NCI-H2107 (cell line): ENCODE measurements around the gene PNPLA2.

Experiments used
- DNase-seq: peaks from one replicate; lab custom pipeline; 2025; lab: John Stamatoyannopoulos, UW

PNPLA2 gene

DNA sequence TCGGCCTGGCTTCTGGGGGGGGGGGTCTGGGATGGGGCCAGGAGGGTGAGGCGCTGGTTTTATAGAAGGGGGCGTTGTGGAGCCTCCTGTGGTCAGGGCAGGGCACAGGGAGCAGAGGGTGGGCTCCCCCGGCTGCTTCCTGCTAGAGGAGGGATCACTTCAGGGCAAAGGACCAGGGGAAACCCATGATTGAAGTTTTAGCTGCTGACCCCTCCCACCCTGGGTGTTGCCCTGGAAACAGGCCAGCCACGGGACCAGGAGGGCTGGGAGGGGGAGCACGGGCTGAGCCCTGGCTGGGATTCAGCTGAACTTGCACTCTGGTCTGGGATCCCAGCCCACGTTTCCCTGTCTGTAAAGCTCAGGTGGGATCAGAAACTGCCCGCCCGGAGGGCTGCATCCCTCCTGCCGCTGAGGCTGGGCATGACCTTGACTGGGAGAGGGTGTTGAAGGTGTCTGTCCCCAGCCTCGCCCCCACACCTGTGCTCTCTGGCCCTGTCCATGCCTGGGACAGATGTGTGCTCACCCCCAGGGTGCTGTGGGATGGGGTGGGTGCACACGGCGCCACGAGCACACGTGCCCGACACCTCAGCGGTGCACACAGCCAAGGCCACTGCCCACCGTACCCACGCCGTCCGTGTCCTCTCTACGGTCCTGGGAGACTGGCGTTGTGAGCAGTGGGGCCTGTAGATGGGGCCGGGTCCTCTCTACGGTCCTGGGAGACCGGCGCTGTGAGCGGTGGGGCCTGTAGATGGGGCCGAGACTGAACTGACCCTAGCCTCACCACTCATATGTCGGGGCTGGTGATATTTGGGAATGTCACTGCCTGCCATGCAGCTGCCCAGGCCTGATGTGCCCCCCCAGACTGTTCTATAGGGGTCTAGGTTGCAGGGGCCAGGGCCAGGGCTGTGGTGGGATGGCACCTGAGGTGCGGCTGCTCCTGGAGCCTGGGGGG, 26.3 kb downstream of the PNPLA2 start:
- DNase-seq, result no peak

- DNase-seq, result no peak
Measured at GRCh38 chr11:845872-846495, 27.3 kb downstream of the PNPLA2 start.

GRCh38 chr11:846496-847098, 27.9 kb downstream of the PNPLA2 start:
- no peak for DNase-seq

- DNase-seq, result no peak
Measured at GRCh38 chr11:847876-848275, 29.2 kb downstream of the PNPLA2 start.

GRCh38 chr11:848380-848931, 29.7 kb downstream of the PNPLA2 start:
- DNase-seq, result no peak

GRCh38 chr11:849104-849824, 30.6 kb downstream of the PNPLA2 start:
- DNase-seq, result no peak

DNA sequence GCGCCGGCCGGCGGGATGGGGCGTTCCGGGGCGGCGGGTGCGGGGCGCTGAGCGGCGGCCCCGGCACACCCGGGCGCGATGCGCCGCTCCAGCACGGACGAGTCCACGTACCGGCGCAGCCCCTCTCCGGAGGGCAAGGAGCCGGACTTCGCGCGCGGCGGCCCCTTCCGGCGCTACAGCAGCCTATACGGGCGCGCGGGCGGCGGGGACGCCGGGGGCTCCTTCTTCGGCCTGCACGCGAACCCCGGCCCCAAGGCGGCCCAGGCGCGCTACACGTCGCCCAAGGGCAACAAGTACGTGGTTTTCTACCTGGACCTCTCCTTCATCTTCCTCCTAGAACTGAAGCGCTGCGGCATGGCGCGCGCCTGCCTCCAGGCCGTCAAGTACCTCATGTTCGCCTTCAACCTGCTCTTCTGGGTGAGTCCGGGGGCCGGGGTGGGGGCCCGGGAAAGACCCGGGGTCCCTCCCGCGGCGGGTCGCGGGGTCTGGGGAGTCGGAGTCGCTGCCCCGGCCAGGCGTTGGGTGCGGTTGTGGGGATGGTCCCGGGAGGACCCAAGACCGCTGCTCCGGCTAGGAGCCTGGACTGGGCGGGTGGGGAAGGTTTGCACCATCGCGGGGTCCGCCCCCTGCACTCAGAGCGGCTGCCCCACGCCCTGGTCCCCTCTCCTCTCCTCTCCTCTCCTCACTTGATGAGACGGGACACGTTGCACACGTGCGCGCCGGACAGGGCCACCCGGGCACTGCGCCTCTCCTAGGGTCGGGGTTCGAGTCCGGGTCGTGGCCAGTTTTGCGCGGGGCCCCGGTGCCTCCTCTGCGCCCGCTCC, 31.4 kb downstream of the PNPLA2 start:
- DNase-seq, result no peak

DNA sequence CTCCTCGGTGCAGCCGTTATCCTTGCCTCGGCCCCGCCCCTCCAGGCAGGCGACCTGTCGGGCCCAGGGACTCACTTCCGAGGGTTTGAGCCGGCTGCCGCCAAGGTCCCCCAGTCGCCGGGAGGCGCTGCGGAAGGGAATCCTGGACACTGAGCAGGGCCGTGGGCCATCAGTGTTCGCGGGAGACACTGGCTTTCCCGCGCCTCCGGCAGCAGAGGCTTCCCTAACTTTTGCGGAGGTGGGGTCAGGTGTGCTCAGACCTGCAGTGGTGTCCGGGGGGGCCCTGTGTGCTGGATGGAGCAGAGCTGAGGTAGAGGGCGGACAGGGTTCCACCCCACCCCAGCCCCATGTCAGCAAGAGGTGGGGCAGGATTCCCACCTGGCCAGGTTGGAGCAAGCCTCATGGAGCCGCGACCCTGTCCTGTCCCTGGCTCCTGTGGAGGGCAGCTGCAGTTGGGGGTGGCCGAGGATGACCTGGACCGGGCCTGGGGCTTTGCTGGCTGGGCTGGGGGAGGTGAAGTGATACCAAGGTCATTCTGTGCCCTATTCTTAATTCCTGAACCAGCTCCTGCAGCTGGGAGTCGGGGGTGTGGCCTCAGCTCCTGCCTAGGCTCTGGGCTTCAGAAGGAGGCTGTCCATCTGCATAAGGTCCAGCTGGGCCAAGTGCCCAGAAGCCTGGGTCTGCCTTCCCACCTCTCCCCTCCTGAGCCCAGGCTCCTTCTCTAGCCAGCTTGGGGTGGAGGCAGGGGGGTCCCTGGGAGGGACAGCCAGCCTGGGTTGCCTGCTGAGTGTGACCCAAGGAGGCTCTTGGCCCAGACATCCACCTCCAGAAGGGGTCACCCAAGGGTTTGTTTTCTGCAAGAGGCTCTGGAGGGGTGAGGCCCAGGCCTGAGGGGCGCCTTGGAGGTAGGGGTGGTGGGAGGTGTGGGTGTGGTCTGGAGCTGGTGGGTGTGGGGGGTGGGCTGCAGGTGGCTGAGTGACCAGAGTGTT, 32.4 kb downstream of the PNPLA2 start:
- no peak for DNase-seq

DNA sequence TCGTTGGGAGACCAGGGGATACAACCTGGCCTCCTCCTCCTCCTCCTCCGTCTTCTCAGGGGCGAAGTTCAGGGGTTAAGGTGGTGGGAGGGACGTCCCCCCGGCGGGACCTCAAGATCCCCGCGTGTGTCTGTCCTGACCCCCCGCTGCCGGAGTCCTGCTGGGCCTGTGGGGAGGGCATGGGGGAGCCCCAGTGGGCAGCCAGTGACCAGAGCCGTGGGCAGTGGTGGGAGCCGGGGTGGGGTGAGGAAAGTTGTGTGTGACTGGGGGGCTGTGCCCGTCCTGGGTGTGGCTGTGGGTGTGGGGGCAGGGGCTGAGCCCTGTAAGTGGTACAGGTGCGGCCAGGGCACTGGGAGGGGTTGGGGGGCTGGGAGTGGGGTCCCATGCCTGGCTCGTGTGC, 34.0 kb downstream of the PNPLA2 start:
- no peak for DNase-seq

DNA sequence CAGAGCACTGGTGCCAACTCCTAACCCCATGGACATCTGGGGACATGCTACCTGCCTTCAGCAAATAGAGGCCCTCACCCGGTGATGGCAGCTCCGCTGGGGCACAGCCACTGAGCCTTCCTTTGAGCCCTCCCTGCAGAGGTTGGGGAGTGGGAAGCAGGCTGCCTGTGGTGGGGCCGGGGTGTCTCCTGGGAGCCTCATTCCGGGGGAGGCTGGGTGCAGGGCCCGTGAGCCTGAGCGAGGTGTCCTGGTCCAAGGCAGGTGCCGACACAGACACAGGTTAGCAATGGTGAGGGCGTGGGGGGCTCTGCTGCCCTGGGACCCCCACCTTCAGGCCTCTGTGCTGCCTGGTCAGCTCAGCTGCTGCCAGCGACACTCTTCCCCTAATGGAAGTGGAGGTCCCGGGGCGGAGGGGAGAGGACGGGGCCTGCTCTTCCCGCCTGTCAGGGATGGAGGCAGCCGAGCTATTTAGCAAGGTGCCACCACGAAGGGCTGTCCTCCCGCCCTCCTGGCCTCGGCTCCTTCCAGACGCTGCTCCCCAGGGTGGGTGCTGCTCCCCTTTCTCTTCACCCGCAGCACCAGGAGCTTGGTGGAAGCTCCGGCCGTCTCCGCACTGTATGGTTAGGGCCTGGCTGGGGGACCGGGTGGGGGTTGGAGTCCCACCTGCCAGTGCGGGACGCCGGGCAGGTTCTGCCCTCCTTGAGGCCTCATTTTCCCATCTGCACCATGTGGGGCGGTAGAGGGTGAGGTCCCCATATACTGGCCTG, 35.2 kb downstream of the PNPLA2 start:
- no peak for DNase-seq

DNA sequence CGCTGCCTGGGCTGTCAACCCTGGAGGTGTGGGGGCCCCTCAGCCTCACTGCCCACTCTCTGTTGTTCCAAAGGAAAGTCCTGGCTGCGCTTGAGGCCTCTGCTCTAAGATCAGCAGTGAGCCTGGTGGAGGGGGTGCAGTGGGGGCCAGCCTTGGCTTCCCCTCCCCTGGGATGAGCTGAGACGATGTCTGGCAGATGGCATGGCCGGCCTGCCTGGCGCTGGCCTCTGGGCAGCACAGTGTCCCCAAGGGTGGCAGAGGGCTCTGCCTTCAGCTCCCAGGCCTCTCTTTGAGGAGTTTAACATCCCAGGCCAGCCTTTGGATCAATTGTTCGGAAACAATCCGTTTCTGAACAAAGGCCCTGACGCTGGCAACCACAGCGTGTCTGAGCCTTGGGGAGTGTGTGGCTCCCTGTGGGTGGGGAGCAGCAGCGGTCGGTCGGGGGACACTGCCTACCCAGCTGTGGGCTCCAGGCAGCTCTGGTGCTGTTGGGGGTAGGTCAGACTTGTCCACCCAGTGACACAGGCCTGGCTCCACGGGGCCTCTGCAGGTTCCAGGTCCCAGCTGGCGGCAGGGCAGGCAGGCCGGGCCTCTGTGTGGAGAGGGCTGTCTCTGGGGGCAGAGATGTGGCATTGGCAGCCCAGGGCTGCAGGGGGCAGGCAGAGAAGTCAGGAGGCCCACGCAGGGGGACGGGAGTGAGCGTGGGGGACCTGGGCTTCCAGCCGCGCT, 36.1 kb downstream of the PNPLA2 start:
- DNase-seq, result no peak

- DNase-seq, result no peak
Measured at GRCh38 chr11:855330-855674, 36.6 kb downstream of the PNPLA2 start.

GRCh38 chr11:855796-856195, 37.1 kb downstream of the PNPLA2 start:
- no peak for DNase-seq

- DNase-seq, result no peak
Measured at GRCh38 chr11:856397-856796, 37.7 kb downstream of the PNPLA2 start.

- DNase-seq, result no peak
Measured at GRCh38 chr11:858053-858761, 39.5 kb downstream of the PNPLA2 start.

GRCh38 chr11:858762-859339, 40.1 kb downstream of the PNPLA2 start:
- no peak for DNase-seq

DNA sequence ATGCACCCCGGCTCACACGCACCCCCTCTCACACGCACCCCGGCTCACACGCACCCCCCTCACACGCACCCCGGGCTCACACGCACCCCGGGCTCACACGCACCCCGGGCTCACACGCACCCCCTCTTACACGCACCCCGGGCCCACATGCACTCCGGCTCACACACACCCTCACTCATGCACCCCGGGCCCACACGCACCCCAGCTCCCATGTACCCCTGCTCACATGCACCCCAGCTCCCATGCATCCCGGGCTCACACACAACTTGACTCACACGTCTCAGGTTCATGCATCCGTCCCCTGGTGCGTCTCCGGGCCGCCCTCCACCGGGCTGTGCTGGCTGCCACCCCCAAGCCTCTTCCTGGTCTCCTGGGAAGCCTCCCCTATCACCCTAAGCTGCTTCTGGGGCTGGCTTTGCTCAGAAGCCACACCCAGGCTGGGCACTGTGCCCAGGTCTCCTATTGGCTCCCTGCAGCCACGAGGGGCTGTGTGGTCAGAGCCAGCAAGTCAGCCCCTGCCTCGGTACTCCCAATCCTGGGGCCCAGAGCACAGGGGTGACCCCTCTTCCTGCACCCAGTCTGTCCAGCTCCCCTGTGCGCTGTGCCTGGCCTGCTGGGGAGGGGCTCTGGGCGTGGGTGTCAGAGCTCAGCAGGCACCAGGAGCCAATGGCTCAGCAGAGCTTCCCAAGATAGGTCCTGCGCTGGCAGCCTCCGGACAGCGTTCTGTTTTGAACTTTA, 40.8 kb downstream of the PNPLA2 start:
- peak; percentile 73 for DNase-seq
